Progenitor cell of endocrine pancreas (in vitro differentiated cells): Measurements from ENCODE around the gene PARD3. TPM values are rescaled to one million over a fixed set of nuclear protein-coding genes. Genes with fewer than 3 reads are reported as not detected.

Experiments
- DNase-seq: peaks from one replicate; pipeline ENCODE4 v3.0.0; 2021; ENCODE audit warnings: low spot score; ENCODE audit not compliant: unreplicated experiment
- H3K27ac Mint-ChIP-seq: 2 replicates; pipeline ENCODE4 v1.8.0; 2021; ENCODE audit warnings: mild to moderate bottlenecking, moderate library complexity, mixed read lengths
- H3K27me3 Mint-ChIP-seq: 2 replicates; pipeline ENCODE4 v1.8.0; 2021; ENCODE audit warnings: mixed read lengths
- H3K36me3 Mint-ChIP-seq: 2 replicates; pipeline ENCODE4 v1.8.0; 2022; ENCODE audit warnings: mixed read lengths; ENCODE audit not compliant: insufficient read depth
- H3K4me1 Mint-ChIP-seq: 2 replicates; pipeline ENCODE4 v1.8.0; 2021; ENCODE audit warnings: low read depth, mixed read lengths
- H3K4me3 Mint-ChIP-seq: 2 replicates; pipeline ENCODE4 v1.8.0; 2021; ENCODE audit warnings: low read depth, mild to moderate bottlenecking, moderate library complexity, mixed read lengths
- H3K9me3 Mint-ChIP-seq: 2 replicates; pipeline ENCODE4 v1.8.0; 2021; ENCODE audit warnings: low read depth, mixed read lengths
- CTCF ChIP-seq: fragments of 200-600 bp; sonication (generic); IDR thresholded peaks from one replicate; pipeline ENCODE4 v1.5.0; 2021; ENCODE audit warnings: antibody characterized with exemption, mild to moderate bottlenecking; ENCODE audit not compliant: unreplicated experiment
- total RNA-seq: library from RNA; stranded (reverse); gene quantifications from 2 replicates; pipeline ENCODE4 v1.2.1, GENCODE V29; 2021

The PARD3 gene
- total RNA-seq, 1 donor from 2014 or later, result 85.3 TPM

DNA sequence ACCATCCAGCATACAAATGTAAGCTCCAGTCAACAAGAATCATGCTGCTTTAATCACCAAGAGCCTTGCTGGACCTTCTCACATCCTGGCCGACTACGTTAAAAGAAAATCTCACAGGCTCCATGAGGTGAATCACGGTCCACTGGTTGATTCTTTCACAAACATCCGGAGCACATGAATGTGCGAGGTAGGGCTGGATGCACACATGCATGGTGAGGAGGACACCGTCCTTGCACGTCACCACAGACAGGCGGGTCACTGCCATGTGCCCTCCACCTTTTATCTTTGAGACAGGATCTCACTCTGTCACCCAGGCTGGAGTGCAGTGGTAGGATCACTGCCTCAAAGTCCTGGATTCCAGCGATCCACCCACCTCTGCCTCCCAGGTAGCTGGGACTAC lies 265.1 kb downstream of the PARD3 start:
- no peak for TF ChIP-seq CTCF
- no peak overlapping the region for H3K4me3 Mint-ChIP-seq
- no peaks in the 10 kb centered on the region for H3K27me3 Mint-ChIP-seq
- H3K27ac Mint-ChIP-seq, result no peak overlapping the region
- H3K36me3 Mint-ChIP-seq, result peaks cover 2% of the 10 kb centered on the region
- peaks cover 4% of the 10 kb centered on the region for H3K4me1 Mint-ChIP-seq
- DNase-seq, result no peak
- H3K9me3 Mint-ChIP-seq, result no peaks in the 10 kb centered on the region

GRCh38 chr10:34549001-34549400 lies 266.1 kb downstream of the PARD3 start:
- H3K4me1 Mint-ChIP-seq, result peaks cover 11% of the 10 kb centered on the region
- no peak overlapping the region for H3K27ac Mint-ChIP-seq
- H3K27me3 Mint-ChIP-seq, result no peaks in the 10 kb centered on the region
- no peak for TF ChIP-seq CTCF
- H3K9me3 Mint-ChIP-seq, result no peaks in the 10 kb centered on the region
- DNase-seq, result no peak
- H3K36me3 Mint-ChIP-seq, result peaks cover 2% of the 10 kb centered on the region
- H3K4me3 Mint-ChIP-seq, result no peak overlapping the region

- Mint-ChIP-seq H3K27me3 (no peaks in the 10 kb centered on the region), H3K36me3 (peaks cover 2% of the 10 kb centered on the region), H3K4me3 (no peak overlapping the region), H3K4me1 (peaks cover 11% of the 10 kb centered on the region), H3K27ac (no peak overlapping the region), H3K9me3 (no peaks in the 10 kb centered on the region)
- no peak for TF ChIP-seq CTCF
- no peak for DNase-seq
These were observed 266.6 kb downstream of the PARD3 start for GRCh38 chr10:34548466-34548865.

DNA sequence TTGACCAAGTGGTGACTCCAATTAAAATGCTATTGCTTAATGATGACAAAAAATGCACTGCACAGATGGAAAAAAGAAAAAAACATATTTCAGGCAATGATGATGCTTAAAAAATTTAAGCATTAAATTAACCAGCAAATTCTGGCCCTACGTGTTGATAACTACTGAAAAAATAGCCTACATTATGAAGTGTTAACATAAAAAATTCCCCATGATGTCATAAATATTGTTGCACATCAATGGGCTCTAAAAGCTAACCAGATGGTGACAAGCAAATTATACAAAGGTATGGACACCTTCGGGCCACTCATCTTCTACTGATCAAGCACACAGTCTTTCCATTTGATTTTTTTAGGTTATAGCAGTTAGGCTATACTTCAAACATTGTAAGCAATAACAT lies 267.4 kb downstream of the PARD3 start:
- Mint-ChIP-seq H3K9me3 (no peaks in the 10 kb centered on the region), H3K27ac (no peak overlapping the region), H3K36me3 (peaks cover 2% of the 10 kb centered on the region), H3K4me1 (peaks cover 12% of the 10 kb centered on the region), H3K27me3 (no peaks in the 10 kb centered on the region), H3K4me3 (no peak overlapping the region)
- TF ChIP-seq CTCF, result no peak
- no peak for DNase-seq

GRCh38 chr10:34547291-34547690 lies 267.8 kb downstream of the PARD3 start:
- no peak for DNase-seq
- H3K4me3 Mint-ChIP-seq, result no peak overlapping the region
- no peak for TF ChIP-seq CTCF
- no peaks in the 10 kb centered on the region for H3K9me3 Mint-ChIP-seq
- H3K27me3 Mint-ChIP-seq, result no peaks in the 10 kb centered on the region
- peaks cover 2% of the 10 kb centered on the region for H3K36me3 Mint-ChIP-seq
- peaks cover 12% of the 10 kb centered on the region for H3K4me1 Mint-ChIP-seq
- H3K27ac Mint-ChIP-seq, result no peak overlapping the region
